RPMI7951 (cell line): ENCODE data around the gene PRR5L. TPM values are rescaled to one million over a fixed set of nuclear protein-coding genes. Genes with fewer than 3 reads are reported as not detected.
"Not testable (repeated sequence)": the region's sequence is repeated elsewhere in the genome, so short reads cannot be mapped to it uniquely, and the experiment has no call there.

Experiments used
- DNase-seq: peaks from one replicate; pipeline ENCODE4 v3.0.0-alpha.2; 2012; ENCODE audit warnings: low read depth
- total RNA-seq: library from RNA; depleted of rRNA; stranded (reverse); fragments of >200 nt; shearing (Covaris generic); gene quantifications from 2 replicates; pipeline ENCODE4 v1.2.3, GENCODE V29; 2014; rRNA removed

Gene PRR5L
- total RNA-seq, 1 experiment from 2014 or later = 23.2 TPM

DNA sequence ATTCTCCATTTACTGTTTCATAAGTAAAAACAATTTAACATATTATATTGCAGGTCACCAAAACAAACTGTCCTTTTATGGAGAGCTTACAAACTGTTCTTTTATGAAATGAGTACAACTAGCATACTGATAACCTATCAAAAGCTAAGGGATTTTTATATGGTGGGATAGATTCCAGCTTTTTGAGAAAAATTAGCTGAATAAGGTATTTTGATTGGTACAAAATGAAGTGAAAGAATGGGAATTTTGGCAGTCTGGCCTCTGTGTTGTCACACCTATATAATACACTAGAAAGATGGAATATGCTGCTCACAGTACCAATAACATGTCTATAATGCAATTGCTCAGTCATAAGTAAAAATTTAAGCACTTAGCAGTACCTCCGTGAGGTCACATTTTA is 202.6 kb downstream of the PRR5L start:
- DNase-seq = no peak

DNA sequence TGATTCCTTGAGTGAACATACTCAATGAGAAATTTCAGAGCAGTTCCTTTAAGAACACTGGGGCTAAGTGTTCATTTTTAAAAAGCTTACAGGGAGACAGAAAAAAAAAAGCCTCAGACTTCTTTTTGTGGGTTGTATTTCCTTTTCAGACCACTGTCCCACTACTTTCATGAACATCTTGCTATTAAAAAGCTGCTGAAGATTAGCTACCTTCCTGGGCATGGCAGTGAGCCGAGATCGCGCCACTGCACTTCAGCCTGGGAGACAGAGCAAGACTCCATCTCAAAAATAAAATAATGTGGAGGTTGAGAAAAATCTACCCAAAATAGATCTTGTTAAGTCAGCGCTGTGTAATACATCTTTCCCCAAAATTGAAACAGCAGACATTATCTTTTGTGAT is 203.2 kb downstream of the PRR5L start:
- no peak for DNase-seq

GRCh38 chr11:36500315-36500721 is 204.2 kb downstream of the PRR5L start:
- DNase-seq = peak; percentile 90

DNA sequence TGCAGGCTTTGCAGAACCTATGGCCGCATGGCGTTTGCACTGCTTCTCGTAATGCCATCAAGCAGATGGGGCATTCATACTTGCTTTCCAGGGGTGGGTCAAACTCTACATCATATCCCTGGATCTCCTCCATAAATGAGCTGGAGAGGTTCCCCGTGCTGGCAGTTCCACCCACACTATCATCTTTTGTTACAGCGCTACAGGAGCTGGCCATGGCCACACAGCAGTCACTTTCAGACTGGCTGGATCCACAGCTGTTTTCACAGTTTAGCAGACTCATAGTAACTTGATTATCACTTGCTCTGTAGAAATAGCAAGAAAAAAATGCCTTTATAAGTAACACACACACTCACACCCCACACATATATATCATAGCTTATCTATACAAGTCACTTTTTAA is 205.1 kb downstream of the PRR5L start:
- no peak for DNase-seq

DNA sequence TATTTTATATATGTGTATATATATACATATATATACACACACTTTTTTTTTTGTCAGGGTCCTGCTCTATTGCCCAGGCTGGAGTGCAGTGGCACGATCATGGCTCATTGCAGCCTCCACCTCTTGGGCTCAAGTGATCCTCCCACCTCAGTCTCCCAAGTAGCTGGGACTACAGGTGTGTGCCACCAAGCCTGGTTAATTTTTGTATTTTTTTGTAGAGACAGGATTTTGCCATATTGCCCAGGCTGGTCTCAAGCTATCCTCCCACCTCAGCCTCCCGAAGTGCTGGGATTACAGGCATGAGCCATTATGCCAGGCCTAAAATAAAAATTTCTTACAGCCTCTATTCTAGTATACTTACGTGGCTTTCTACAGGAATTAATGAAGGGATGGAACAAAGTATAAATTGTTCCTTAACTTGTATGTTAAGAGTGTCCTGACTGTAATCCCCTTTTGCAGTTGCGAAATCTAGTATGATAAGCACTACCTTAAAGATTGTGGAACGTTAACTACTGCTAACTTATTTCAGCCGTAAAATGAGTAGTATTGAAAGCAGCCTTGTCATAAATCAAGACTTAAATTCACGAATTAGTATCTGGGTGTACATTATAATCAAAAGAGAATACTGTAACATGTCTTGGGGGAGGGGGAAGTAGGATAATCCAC is 211.9 kb downstream of the PRR5L start:
- no peak for DNase-seq

DNA sequence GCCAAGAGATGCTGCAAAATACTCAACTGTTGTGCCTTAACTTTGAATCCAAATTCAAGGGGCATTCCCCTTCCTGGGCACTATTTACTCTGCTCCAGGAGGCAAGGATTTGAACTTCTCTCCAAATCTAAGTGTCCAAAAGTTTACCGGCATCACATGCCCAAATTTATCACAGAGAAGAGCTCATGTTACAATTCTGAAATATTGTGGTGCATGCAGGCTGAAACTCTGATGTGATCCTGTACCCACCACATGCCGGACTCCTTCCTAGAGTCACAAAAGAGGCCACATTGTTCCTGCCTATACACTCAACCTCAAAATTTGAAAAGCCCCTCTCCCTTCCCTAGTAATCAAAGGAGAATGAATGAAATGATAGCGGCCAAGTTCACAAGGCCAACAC is 212.7 kb downstream of the PRR5L start:
- DNase-seq = no peak

- peak; percentile 24 for DNase-seq
Observed at GRCh38 chr11:36509201-36509639, 213.1 kb downstream of the PRR5L start.

GRCh38 chr11:36509694-36510593 is 213.9 kb downstream of the PRR5L start, which contains the start of gene TRAF6:
Gene TRAF6 (minus strand): TSS chr11:36510272. CDS start chr11:36501515, 8,757 bp downstream.
- DNase-seq = peak; percentile 79

DNA sequence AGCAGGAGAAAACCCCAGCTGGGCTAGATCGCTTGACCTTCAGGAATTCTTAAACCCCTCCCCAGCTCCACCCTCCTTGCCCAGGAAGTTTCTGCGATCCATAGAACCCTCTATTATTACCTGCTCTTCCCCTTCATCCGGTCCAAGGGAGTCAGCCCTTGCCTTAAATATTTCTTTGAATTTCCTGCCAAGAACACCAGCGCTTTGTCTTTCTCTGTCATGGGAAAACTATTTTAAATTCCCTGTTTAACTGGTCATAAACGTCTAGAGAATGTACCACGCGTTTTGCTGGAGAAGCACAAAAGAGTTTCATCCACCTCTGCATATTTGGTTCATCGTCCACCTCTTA is 214.5 kb downstream of the PRR5L start:
- no peak for DNase-seq

- not testable (repeated sequence) for DNase-seq
Observed at GRCh38 chr11:36511062-36511461, 215.0 kb downstream of the PRR5L start.

GRCh38 chr11:36512016-36512415 is 215.9 kb downstream of the PRR5L start:
- no peak for DNase-seq

DNA sequence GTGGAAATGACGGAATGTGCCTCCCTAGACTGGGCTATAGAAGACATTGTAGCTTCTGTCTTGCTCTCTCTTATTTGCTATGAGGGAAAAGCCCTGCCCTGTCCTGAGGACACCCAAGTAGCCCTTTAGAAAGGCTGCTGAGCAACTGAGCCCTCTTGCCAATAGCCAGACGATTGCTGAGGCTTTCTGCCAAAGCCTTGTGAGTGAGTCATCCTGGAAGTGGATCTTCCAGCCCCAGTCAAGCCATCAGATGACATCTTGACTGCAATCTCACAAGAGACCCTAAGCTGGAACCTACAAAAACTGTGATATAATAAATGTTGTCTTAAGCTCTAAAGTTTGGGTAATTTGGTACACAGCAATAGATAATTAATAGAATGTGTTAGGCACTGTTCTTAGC is 217.9 kb downstream of the PRR5L start:
- no peak for DNase-seq

Other genes with a start within 250 kb of the PRR5L start
- gene COMMD9, start 6.9 kb upstream of the PRR5L start, total RNA-seq = 41.4 and 59.2 TPM in 2 replicates
- 5.0 and 7.2 TPM in 2 replicates for gene TRAF6, start 214.0 kb downstream of the PRR5L start, total RNA-seq